Esophagus muscularis mucosa (tissue), 4 donors: ENCODE data around the gene ACO2.

ENCODE experiments used
- CTCF ChIP-seq, 3 experiments: fragments of 200-600 bp in 2 of 3; fragments of 450-650 bp in 1 of 3; sonication (generic) in 2 of 3; IDR thresholded peaks; one replicate each; pipeline ENCODE4 v1.5.1; 2017 to 2019; ENCODE audit warnings: antibody characterized with exemption in 3 of 3, mild to moderate bottlenecking in 2 of 3, moderate library complexity in 1 of 3
- EP300 ChIP-seq: sonication (generic); formaldehyde crosslinking; IDR thresholded peaks from one replicate; pipeline ENCODE4 v1.6.1; 2017; ENCODE audit warnings: antibody characterized with exemption
- POLR2AphosphoS5 ChIP-seq, 2 donors: sonication (generic); formaldehyde crosslinking; IDR thresholded peaks; one replicate each; pipeline ENCODE4 v1.6.1; 2017; ENCODE audit warnings: antibody characterized with exemption in 2 of 2

GRCh38 chr22:41523464-41524221 is 54.7 kb downstream of the ACO2 start:
- TF ChIP-seq CTCF (IDR thresholded peaks at IDR 0.05) (no peak), POLR2AphosphoS5 (IDR thresholded peaks at IDR 0.05) (no peak), EP300 (no peak)
